Mesenchymal stem cell (in vitro differentiated cells and primary cell): ENCODE measurements around the gene FCHSD2.

ENCODE experiments used
- DNase-seq: peaks from one replicate; pipeline ENCODE4 v3.0.0-alpha.2; 2013
- H2AFZ ChIP-seq: one replicate; pipeline ENCODE4 v1.6.1; 2013; ENCODE audit warnings: low read depth, mild to moderate bottlenecking, control low read depth, inconsistent platforms, low read length, moderate library complexity
- H2AK5ac ChIP-seq: 2 replicates; pipeline ENCODE4 v1.6.1; 2013; ENCODE audit warnings: low read length, moderate library complexity, mild to moderate bottlenecking, inconsistent platforms; ENCODE audit not compliant: severe bottlenecking
- H2BK120ac ChIP-seq: one replicate; pipeline ENCODE4 v1.6.1; 2013; ENCODE audit warnings: low read depth, mild to moderate bottlenecking, inconsistent platforms, low read length, moderate library complexity
- H2BK12ac ChIP-seq, 2 experiments: one replicate each; pipeline ENCODE4 v1.6.1; 2013; ENCODE audit warnings: inconsistent platforms in 2 of 2, low read length in 2 of 2, mild to moderate bottlenecking in 2 of 2, moderate library complexity in 2 of 2, control low read depth in 1 of 2
- H2BK15ac ChIP-seq: one replicate; pipeline ENCODE4 v1.6.1; 2013; ENCODE audit warnings: mild to moderate bottlenecking, low read depth, inconsistent platforms; ENCODE audit not compliant: poor library complexity, severe bottlenecking
- H2BK5ac ChIP-seq: 2 replicates; pipeline ENCODE4 v1.6.1; 2013; ENCODE audit warnings: low read depth, mild to moderate bottlenecking, low read length, control low read depth, inconsistent platforms; ENCODE audit not compliant: poor library complexity, severe bottlenecking
- H3K14ac ChIP-seq, 2 experiments: one replicate each; pipeline ENCODE4 v1.6.1; 2013; ENCODE audit warnings: inconsistent platforms in 2 of 2, low read length in 2 of 2, control low read depth in 1 of 2, mild to moderate bottlenecking in 1 of 2, moderate library complexity in 1 of 2
- H3K18ac ChIP-seq, 2 experiments: one replicate each; pipeline ENCODE4 v1.6.1; 2013; ENCODE audit warnings: inconsistent platforms in 2 of 2, low read length in 2 of 2, control low read depth in 1 of 2, low read depth in 1 of 2, mild to moderate bottlenecking in 1 of 2
- H3K23ac ChIP-seq, 2 experiments: one replicate each; pipeline ENCODE4 v1.6.1; 2013; ENCODE audit warnings: inconsistent platforms in 2 of 2, low read length in 2 of 2, mild to moderate bottlenecking in 2 of 2, moderate library complexity in 2 of 2, control low read depth in 1 of 2
- H3K27ac ChIP-seq: 2 replicates; pipeline ENCODE4 v1.5.1; 2013; ENCODE audit warnings: mild to moderate bottlenecking, moderate library complexity, low read length, control low read depth, inconsistent platforms; ENCODE audit not compliant: poor library complexity, severe bottlenecking
- H3K27me3 ChIP-seq, 2 experiments: 2 replicates each; pipeline versions ENCODE4 v1.6.1 to v1.7.0; 2013; ENCODE audit warnings: low read length in 2 of 2, mild to moderate bottlenecking in 2 of 2, moderate library complexity in 2 of 2, control low read depth in 1 of 2, inconsistent platforms in 1 of 2; ENCODE audit not compliant: control insufficient read depth in 1 of 2, insufficient read depth in 1 of 2
- H3K36me3 ChIP-seq, 2 experiments: 2 replicates each; pipeline versions ENCODE4 v1.6.1 to v1.7.0; 2013; ENCODE audit warnings: low read length in 2 of 2, control low read depth in 1 of 2, inconsistent platforms in 1 of 2, low read depth in 1 of 2, mild to moderate bottlenecking in 1 of 2; ENCODE audit not compliant: insufficient read depth in 2 of 2, control insufficient read depth in 1 of 2
- H3K4ac ChIP-seq, 2 experiments: one replicate each; pipeline ENCODE4 v1.6.1; 2013; ENCODE audit warnings: inconsistent platforms in 2 of 2, low read length in 2 of 2, mild to moderate bottlenecking in 2 of 2, moderate library complexity in 2 of 2, control low read depth in 1 of 2, low read depth in 1 of 2
- H3K4me1 ChIP-seq: 2 replicates; pipeline ENCODE4 v1.6.1; 2013; ENCODE audit warnings: low read depth, low read length, control low read depth; ENCODE audit not compliant: control insufficient read depth, insufficient read depth
- H3K4me2 ChIP-seq: 2 replicates; pipeline ENCODE4 v1.6.1; 2013; ENCODE audit warnings: low read length, mild to moderate bottlenecking, inconsistent platforms; ENCODE audit not compliant: poor library complexity, severe bottlenecking
- H3K4me3 ChIP-seq, 2 experiments: 2 replicates each; pipeline versions ENCODE4 v1.5.1 to v1.7.0; 2013; ENCODE audit warnings: low read length in 2 of 2, mild to moderate bottlenecking in 2 of 2, control low read depth in 1 of 2, low read depth in 1 of 2; ENCODE audit not compliant: insufficient read depth in 1 of 2
- H3K79me1 ChIP-seq: replicated peaks from 2 replicates; pipeline ENCODE4 v1.6.1; 2013; ENCODE audit warnings: mild to moderate bottlenecking, control low read depth, low read length, inconsistent platforms; ENCODE audit not compliant: poor library complexity, severe bottlenecking
- H3K9ac ChIP-seq: 2 replicates; pipeline ENCODE4 v1.7.0; 2013; ENCODE audit warnings: mild to moderate bottlenecking, low read length, moderate library complexity
- H3K9me3 ChIP-seq: 2 replicates; pipeline ENCODE4 v1.7.0; 2013; ENCODE audit warnings: mild to moderate bottlenecking, low read length; ENCODE audit not compliant: control insufficient read depth
- H4K8ac ChIP-seq: one replicate; pipeline ENCODE4 v1.6.1; 2013; ENCODE audit warnings: inconsistent platforms, mild to moderate bottlenecking, low read length, moderate library complexity
- H4K91ac ChIP-seq: one replicate; pipeline ENCODE4 v1.6.1; 2013; ENCODE audit warnings: mild to moderate bottlenecking, low read length, inconsistent platforms
- whole genome bisulfite sequencing: methylation state at CpG from one replicate; pipeline ENCODE4 v1.1.7; 2013; ENCODE audit warnings: mixed read lengths; 5-methylcytosine and 5-hydroxymethylcytosine counted together

FCHSD2 gene

DNA sequence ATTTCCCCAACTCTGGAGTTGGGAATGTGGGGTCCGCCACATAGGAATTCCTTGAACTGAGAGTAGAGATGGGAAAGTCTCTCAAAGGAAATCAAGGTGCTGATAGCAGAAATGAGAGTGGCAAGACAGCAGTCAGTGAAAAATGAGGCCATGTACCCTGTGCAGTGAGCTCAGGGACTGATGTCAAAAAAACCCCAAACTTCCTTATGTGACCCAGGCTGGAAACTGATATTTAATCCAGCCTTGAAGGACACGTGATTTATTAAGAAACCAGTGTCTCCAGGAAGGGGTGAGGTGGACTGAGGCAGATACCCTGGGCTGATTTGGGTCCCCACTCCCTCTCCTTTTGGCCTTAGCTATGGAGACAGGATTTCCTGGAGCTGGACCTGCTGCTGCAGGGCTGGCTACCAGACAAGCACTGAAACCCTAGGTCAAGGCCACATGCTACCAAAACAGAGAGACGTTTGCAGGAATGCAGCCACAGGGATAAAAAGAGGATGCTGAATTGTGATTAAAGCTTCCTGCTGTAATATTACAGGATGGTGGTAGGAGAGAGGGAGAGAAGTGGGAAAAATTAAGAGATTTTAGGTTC lies 25.3 kb upstream of the FCHSD2 start:
- Histone ChIP-seq H3K4me3 (no peak overlapping the region), H3K4me2 (no peak overlapping the region), H3K4me1 (no peaks in the 10 kb centered on the region), H3K27ac (no peak overlapping the region), H4K8ac (no peak overlapping the region), H3K79me1 (no peaks in the 10 kb centered on the region), H3K36me3 (no peaks in the 10 kb centered on the region), H3K27me3 (peaks cover 0 to 3% of the 10 kb centered on the region in 2 experiments), H2AK5ac (no peak overlapping the region), H2BK15ac (no peak overlapping the region), H2BK5ac (no peak overlapping the region), H3K18ac (no peak overlapping the region), H3K4ac (no peak overlapping the region), H2BK12ac (no peak overlapping the region), H3K9ac (no peak overlapping the region), H3K14ac (no peak overlapping the region), H2AFZ (no peak overlapping the region), H3K23ac (no peak overlapping the region), H4K91ac (no peak overlapping the region), H2BK120ac (no peak overlapping the region), H3K9me3 (no peaks in the 10 kb centered on the region)
- 80% methylated on average over 3 of the region's 3 CpGs for WGBS
- DNase-seq = no peak

DNA sequence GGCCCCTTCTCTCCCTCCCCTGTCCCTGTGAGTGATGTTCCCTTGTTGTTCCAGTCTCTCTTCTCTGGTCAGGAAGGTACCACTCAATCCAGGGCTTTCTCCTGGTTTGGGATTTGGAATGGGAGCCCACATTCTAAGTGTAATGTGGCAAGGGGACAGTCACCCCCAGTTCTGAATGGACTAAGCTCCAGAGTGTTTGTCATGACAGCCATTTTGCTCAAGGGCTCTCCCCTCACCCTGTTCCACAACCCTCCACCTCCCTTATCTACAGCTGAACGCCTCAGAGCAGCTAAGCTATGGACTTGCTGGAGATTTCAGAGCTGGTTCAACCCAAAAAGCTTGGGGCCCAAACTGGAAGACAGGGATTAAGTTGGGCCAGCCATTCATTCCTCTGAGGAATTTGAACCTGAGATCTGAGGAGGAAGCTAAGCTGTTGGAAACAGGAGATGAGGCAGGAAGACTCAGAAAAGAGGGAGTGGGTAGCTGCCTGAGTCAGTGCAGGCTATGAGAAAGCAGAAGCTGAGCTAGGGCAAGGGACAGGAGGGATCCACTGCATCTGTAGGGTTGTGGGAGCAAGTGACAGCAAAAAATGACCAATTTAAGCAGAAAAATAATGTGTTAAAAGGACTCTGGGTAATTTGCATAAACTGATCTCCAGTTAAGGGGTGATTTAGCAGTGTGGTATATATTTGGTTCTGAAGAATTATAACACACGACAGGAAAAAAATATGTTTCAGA lies 22.9 kb upstream of the FCHSD2 start:
- no peak overlapping the region for H3K4me3 ChIP-seq
- 79% methylated on average over 1 of the region's 2 CpGs for WGBS
- H3K79me1 ChIP-seq = no peaks in the 10 kb centered on the region
- H4K91ac ChIP-seq = no peak overlapping the region
- H2BK5ac ChIP-seq = no peak overlapping the region
- H2AFZ ChIP-seq = no peak overlapping the region
- H2AK5ac ChIP-seq = no peak overlapping the region
- H3K9ac ChIP-seq = no peak overlapping the region
- DNase-seq = no peak
- H2BK120ac ChIP-seq = no peak overlapping the region
- no peak overlapping the region for H3K14ac ChIP-seq
- peaks cover 0 to 3% of the 10 kb centered on the region in 2 experiments for H3K27me3 ChIP-seq
- H4K8ac ChIP-seq = no peak overlapping the region
- H3K4me2 ChIP-seq = no peak overlapping the region
- no peak overlapping the region for H3K23ac ChIP-seq
- H3K9me3 ChIP-seq = no peaks in the 10 kb centered on the region
- H3K36me3 ChIP-seq = no peaks in the 10 kb centered on the region
- H3K4me1 ChIP-seq = no peaks in the 10 kb centered on the region
- H2BK12ac ChIP-seq = no peak overlapping the region
- no peak overlapping the region for H3K27ac ChIP-seq
- no peak overlapping the region for H3K18ac ChIP-seq
- no peak overlapping the region for H3K4ac ChIP-seq
- H2BK15ac ChIP-seq = no peak overlapping the region

DNA sequence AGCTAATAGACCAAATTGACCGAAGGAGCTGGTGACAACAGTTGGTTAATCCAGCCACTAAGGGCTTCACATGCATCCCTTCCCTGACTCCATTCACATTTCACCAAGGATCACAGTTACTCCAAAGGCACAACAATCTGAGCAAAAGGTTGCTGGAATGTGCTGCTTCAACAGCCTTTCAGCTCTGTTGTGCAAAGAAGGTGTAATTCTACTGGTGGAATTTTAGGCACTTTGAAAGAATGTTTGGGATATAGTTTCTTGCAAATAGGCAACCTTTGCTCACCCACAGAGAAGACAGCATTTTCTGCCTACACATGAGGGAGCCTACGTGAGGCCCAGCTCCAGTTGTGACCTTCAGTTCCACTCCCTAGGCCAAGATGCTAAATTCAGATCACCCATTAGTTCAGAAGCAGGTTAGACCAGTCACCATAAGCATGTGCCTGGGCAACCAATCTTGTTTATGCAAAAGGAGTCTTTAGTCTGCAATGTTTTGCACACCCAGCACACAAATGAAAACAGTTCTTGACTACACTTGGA lies 21.6 kb upstream of the FCHSD2 start:
- Histone ChIP-seq H2BK120ac (no peak overlapping the region), H2AK5ac (no peak overlapping the region), H3K4me3 (no peak overlapping the region), H3K18ac (no peak overlapping the region), H2BK5ac (no peak overlapping the region), H2BK12ac (no peak overlapping the region), H3K9ac (no peak overlapping the region), H3K23ac (no peak overlapping the region), H3K4me2 (no peak overlapping the region), H4K8ac (no peak overlapping the region), H3K9me3 (no peaks in the 10 kb centered on the region), H3K4ac (no peak overlapping the region), H4K91ac (no peak overlapping the region), H3K14ac (no peak overlapping the region), H3K27me3 (peaks cover 0 to 3% of the 10 kb centered on the region in 2 experiments), H2AFZ (no peak overlapping the region), H3K4me1 (no peaks in the 10 kb centered on the region), H3K27ac (no peak overlapping the region), H2BK15ac (no peak overlapping the region), H3K79me1 (no peaks in the 10 kb centered on the region), H3K36me3 (no peaks in the 10 kb centered on the region)
- WGBS = 85% methylated on average over 2 of the region's 2 CpGs
- no peak for DNase-seq

DNA sequence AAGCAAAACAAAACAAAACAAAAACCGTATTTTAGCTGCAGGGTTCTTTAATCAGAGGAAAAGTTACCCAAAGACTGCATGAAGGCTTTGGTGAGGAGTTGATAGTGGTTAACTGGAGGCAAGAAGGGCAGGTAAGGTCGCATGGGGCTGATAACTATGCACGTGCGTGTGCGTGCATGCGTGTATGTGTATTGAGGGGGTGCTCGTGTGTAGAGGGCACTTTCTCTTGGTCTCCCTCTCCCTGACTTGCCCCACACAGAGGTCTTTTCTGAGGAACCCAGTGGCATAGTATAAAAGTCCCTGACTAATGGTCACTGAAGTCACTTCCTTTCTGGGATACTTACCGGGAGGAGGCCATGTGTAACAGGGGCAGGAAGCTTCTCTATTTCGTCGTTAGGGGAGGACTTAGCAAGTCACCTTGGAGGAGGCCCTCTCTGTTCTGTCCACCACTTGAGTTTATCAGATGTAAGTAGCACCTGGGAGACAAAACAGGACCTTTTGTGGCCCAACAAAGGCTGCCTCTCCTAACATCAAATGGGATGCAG lies 20.1 kb upstream of the FCHSD2 start:
- no peak for DNase-seq
- no peak overlapping the region for H3K4me3 ChIP-seq
- WGBS = 91% methylated on average over 10 of the region's 10 CpGs
- no peaks in the 10 kb centered on the region for H3K9me3 ChIP-seq
- H3K27ac ChIP-seq = no peak overlapping the region
- no peak overlapping the region for H3K4ac ChIP-seq
- H3K36me3 ChIP-seq = no peaks in the 10 kb centered on the region
- H3K27me3 ChIP-seq = peaks cover 0 to under 1% of the 10 kb centered on the region in 2 experiments
- H2BK15ac ChIP-seq = no peak overlapping the region
- no peaks in the 10 kb centered on the region for H3K79me1 ChIP-seq
- H2AFZ ChIP-seq = no peak overlapping the region
- no peak overlapping the region for H3K18ac ChIP-seq
- no peak overlapping the region for H4K91ac ChIP-seq
- H3K4me1 ChIP-seq = peaks cover 10% of the 10 kb centered on the region
- no peak overlapping the region for H3K14ac ChIP-seq
- H3K9ac ChIP-seq = no peak overlapping the region
- no peak overlapping the region for H2AK5ac ChIP-seq
- H3K4me2 ChIP-seq = no peak overlapping the region
- H2BK120ac ChIP-seq = no peak overlapping the region
- no peak overlapping the region for H2BK12ac ChIP-seq
- H3K23ac ChIP-seq = no peak overlapping the region
- no peak overlapping the region for H2BK5ac ChIP-seq
- no peak overlapping the region for H4K8ac ChIP-seq
